Activated naive CD4-positive, alpha-beta T cell treated with anti-CD3 and anti-CD28 coated beads, Interleukin-2, amount 50 U/mL, for 16 hours (primary cell): ENCODE data around the gene RAD51B.

ENCODE experiments used
- DNase-seq: peaks from one replicate; pipeline ENCODE4 v3.0.0-alpha.2; 2020

RAD51B gene

DNA sequence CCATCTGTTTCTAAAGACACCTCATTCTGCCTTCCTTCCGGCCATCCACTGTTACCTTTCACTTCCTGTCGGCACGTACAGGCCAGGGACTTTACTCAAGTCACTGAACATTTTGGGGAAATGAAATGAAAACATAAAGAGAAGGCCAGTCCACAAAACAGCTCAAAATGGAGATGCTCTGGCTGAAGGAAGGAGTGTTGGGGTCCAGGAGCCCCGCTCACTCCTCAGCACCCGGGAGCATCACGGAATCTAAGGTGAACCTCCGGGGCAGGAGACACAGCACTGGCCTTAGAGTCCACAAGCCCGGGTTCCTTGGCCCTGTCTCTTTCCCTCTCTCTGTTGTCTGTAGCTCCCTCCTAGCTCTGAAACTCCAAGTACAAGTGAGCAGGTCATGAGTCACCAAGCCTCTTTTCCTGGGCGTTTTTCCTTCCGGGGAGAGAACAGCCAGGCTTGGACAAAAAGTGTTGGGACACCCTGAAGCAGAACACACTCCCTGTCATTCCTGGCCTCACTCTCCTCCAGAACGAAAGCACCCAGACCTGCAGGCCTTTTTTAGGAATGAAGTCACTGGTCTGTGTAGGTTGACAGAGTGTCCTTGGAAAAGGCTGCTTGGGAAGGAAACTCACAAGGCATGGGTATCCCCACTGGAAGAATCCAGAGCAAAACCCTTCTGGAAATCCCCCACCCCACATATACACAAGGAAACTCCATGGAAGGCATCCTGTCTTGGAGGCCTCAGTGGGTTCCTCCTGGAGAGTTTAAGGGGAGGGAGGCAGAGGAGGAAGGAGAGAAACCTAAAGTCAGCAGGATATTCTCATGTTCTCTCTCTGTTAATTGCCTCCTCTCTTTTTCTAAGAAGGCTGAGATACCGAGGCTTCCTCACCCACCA lies 728.0 kb downstream of the RAD51B start:
- DNase-seq = no peak

- no peak for DNase-seq
Measured at GRCh38 chr14:68548194-68549076, 728.9 kb downstream of the RAD51B start.

GRCh38 chr14:68550338-68550715 lies 730.7 kb downstream of the RAD51B start:
- no peak for DNase-seq

- DNase-seq = no peak
Measured at GRCh38 chr14:68551045-68551683, 731.6 kb downstream of the RAD51B start.

GRCh38 chr14:68552075-68552474 lies 732.5 kb downstream of the RAD51B start:
- no peak for DNase-seq

DNA sequence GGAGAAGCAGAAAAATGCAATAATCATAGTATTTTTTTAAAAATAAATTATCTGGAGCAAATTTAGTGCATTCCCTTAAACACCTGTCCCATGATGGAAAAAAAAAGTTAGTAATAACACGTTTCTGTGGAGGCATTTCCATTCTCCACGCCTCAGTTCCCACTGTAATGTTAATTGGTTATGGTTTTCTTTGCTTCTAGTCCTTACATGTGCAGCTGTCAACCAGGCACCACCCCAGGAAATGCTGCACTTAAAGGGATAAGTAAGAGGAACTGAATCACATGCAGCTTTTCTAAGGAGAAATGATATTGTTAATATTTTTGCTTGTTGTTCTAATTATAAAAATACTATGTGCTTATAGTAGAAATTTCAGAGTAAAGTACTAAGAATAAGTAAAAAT lies 733.0 kb downstream of the RAD51B start:
- DNase-seq = no peak

- no peak for DNase-seq
Measured at GRCh38 chr14:68553311-68553710, 733.7 kb downstream of the RAD51B start.

DNA sequence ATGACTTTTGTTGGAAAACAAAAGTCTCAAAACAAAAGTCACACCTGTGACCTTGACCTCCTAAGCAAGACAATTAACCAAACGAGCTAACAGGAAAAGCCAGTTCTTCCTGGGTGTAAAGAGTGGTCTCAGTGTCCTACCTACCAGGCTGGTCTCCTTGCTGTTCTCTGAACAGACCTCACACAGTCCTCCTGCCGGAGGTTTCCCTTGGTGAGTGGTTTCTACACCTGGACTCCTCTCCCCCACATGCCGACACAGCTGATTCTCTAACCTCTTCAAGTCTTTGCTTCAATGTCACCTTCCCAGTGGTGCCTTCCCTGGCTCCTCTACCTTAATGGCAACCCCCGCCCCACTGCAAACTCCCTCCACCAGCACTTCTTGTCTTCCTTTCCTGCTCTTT lies 734.7 kb downstream of the RAD51B start:
- DNase-seq = no peak

DNA sequence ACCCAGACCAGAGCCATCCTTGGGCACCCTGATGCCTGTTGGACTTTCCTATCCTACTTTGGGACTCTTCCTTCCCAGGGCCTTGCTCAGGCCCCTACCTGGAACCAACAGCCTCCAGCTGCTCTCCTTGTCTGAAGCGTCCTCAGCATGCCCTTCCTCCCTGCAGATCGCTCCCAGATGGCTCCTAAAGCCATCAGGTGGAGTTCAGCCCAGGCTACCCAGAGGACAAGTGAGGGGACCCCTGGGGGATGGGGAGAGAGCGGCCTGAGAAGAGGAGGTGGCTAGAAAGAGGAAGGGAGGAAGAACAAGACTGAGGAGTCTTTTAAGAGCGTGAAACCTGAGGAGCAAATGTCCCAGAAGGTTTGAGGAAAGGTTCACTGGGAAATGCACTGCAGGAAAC lies 736.7 kb downstream of the RAD51B start:
- DNase-seq = no peak

DNA sequence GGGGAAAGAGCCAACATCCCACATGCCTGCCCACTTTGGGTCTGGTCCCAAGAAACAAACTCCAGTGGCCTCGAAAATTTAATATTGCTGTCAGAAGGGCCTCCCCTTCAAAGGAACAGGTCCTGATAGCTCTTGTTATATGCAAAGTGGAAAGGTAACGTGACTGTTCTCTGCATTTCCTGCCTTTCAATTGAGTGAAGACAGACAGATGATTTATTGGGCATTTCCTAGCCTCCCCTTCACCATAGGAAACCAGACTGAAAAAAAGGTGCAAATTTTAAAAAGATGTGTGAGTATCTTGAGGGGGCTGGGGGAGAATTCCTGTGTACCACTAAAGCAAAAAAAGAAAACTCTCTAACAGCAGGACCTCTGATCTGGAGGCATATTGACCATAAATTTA lies 738.1 kb downstream of the RAD51B start:
- DNase-seq = no peak

DNA sequence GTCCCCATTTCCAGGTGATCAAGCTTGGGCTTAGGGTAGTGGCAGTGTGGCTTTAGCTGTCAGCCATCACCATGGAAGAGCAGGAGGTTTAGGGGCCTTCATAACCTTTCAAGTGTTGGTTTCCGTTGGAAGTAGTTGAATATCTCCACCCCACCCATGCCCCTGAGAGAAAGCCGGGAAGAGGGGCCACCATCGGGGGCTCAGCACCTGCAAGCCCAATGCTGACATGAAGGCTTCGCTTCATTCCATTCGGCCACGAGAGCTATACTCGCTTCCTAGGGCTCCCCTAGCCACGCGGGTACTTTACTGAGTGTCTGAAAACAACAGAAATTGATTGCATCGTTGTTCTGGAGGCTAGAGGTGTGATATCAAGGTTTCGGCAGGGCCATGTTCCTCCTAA lies 738.5 kb downstream of the RAD51B start:
- no peak for DNase-seq

DNA sequence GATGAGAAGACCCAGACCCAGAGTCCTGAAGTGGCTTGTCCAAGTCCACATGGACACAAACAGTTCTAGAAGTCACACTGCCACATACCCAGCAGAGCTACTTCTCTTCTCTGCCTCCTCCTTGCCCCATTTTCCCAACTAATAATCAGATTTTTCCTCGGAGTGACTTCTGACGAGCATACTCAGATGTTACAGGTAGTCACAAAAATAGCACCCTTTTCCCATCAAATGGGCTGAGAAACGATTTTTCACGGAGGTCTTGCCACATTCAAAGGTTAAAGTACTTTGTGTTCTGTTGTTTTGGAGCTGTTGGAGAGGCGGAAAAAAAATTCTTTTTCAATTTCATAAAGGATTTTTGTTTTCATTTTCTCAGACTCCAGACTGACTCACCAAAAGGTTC lies 740.4 kb downstream of the RAD51B start:
- DNase-seq = no peak

DNA sequence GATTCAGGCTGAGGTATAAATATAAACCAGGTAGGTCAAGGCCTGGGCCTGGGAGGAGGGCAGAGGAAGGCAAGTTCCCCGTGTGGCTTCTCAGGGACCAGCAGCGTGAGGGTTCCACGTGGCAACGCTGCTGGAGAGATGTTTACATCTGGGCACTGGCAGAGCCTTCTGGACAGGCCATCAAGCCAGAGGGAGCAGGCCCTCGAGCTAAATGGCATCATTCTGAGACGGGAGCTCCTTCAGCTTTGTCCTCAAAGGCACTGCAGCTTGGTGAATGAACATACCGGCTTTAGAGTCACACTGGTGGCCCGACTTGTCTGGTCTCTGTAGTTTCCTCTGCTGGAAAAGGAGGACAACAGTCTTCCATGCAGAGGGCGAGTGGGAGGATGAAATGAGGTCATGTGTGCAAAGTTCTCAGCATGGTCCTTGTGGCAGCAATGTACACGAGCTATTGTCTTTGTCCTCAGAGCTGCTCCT lies 742.0 kb downstream of the RAD51B start:
- DNase-seq = no peak

GRCh38 chr14:68562911-68563250 lies 743.3 kb downstream of the RAD51B start:
- DNase-seq = no peak

DNA sequence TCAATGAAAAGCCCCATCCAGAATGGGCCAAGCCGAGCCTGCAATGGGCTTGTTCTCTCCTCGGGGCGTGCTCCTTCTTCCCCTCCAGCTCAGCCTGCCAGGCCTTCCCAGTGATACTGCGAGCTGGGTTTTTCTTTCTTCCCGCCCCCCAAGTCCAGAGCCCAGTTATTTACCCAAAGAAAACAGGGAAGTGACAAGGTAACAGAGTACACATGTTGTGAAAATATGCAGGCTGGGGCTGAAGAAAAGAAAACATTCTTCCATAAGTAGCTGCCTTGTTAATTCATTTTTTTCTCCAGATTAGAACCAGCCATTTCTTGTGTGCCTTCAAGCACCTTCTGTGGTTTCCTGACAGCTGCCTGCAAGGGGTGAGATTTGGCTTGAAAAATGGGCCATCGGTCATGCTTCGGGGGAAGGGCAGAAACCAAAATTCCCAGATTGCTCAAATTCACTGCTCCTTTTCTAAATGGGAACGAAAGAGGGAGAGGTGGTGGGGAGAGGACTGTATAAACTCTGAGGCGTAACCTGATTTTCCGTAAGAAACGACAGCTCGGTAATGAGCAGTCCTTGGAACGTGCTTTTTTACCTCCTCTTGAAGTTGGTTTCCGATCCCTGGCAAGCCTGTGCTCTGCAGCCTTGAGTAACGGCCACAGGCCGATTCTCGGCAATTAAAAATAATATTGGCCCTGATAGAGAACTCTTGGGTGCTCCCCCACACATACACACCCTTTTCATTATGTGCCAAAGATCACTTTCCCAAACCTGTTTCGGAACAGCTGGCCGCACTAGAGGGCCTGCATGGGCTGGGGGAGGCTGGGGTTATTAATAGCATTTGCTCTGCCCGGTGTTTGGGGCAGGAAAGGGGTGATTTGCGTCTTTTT lies 743.9 kb downstream of the RAD51B start:
- no peak for DNase-seq

- DNase-seq = no peak
Measured at GRCh38 chr14:68564191-68564825, 744.7 kb downstream of the RAD51B start.

GRCh38 chr14:68564826-68565759 lies 745.5 kb downstream of the RAD51B start:
- no peak for DNase-seq

DNA sequence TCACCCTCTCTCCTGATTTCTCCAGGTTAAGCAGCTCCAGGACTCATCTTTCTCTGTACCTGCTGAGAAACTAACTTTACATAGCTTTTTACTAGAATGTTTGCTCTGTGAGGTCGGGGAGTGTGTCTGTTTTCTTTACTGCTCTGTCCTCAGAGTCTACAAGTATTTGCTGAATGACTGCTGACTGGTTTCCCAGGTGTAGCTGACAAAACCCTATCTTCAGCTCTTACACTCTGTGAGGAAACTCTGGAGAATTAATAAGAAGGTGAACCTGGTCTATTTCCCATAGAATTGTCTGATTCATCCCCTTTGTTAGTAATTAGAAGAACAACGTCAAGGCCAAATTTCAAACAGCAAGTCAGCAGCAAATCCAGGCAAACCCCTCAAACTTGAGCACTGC lies 746.5 kb downstream of the RAD51B start:
- no peak for DNase-seq

DNA sequence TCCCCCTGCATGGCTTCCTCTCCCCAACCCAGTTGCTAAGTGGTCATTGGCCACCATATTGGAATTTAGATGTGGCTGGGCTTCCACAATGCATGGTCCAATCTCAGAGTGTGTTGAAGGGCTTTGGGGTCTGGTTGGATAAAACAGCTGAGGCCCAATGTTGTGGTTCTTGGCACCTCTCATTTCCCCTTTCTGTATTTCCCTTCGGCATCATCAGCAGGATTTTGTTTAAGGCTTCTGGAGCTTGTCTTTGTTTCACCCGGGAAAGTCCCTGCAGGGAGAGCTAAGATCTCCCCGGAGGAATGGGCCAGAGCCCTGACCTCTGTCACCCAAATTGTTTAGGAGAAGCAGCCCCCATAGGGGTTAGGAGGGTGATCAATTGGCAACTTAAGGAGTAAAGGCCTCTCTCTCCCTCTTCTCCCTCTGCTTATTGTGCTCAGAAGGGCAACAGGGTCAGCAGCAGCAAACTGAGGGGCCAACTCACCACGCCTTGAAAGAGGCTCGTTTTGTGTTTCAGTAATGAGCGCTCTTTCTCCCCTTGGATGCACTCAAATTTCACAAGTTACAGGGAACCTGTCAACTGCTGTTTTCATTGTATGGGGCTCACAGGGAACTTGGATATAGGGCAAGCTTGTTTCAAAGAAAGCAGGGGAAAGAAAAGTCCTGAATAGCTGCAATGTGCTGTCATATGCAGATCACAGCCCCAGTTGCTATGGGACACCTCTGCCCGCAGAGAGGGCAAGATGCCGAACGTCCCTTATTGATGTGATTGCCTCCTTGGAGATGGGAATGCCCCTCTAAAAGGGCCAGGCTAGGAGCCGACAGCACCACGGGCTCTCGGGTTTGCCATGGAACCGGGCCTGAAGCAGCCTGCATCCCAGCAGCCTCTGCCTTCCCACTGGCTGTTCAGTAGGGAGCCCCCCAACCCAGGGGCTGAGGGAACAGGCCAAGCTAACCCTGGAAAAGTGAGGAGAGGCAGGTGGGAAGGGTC lies 749.6 kb downstream of the RAD51B start:
- no peak for DNase-seq
